ENCODE results near the gene BCL2A1. TPM values are rescaled to one million over a fixed set of nuclear protein-coding genes. Genes with fewer than 3 reads are reported as not detected.
"Not testable (repeated sequence)": the region's sequence is repeated elsewhere in the genome, so short reads cannot be mapped to it uniquely, and the experiment has no call there.

Gene BCL2A1
- total RNA-seq, 2 donors from 2014 or later: not detected

DNA sequence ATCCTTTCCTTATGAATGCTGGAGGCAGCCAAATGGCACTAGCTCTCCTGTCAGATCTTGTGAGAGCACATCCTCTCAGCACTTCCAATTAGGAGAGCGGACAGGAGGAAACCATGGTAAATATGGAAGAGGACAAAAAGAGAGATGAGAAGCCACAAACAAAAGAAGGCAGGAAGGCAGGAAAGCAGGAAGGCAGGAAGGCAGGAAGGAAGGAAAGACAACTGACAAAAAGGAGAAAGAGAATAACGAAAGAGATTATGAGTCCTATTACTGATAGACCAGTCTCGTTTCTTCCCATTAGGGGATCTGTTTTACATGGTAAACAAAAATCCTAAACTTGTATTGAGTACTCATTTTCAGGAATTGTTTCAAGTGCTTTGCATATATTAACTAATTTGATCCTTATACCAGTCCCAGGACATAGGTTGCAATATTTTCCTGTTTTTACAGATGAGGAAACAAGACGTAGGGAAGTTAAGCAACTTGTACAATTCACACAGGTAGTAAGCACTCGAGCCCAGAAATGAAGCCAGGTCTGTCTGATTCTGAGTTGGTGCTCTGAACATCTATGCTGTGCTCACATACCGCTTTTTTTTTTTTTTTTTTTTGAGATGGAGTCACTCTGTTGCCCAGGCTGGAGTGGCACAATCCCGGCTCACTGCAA is 4.2 kb downstream of the BCL2A1 start:
- Histone ChIP-seq H3K27me3 (ENCODE audit: control insufficient read depth, insufficient read depth, low read length, poor library complexity, severe bottlenecking) (no peaks in the 10 kb centered on the region), H3K4me3 (ENCODE audit: low read length) (no peak overlapping the region), H3K9ac (ENCODE audit: extremely low read depth, low read length, poor library complexity, severe bottlenecking) (no peak overlapping the region), H3K27ac (ENCODE audit: low read depth, low read length) (no peak overlapping the region), H3K9me3 (ENCODE audit: control insufficient read depth, low read length) (no peaks in the 10 kb centered on the region), H3K36me3 (ENCODE audit: control insufficient read depth, insufficient read depth, low read length) (no peaks in the 10 kb centered on the region), H3K4me1 (ENCODE audit: control insufficient read depth, insufficient read depth, low read length) (no peaks in the 10 kb centered on the region)
- Mint-ChIP-seq H3K27me3 (ENCODE audit: insufficient read depth) (no peaks in the 10 kb centered on the region), H3K4me3 (no peak overlapping the region), H3K27ac (no peak overlapping the region), H3K9me3 (no peaks in the 10 kb centered on the region), H3K4me1 (no peaks in the 10 kb centered on the region), H3K36me3 (ENCODE audit: low read depth) (no peaks in the 10 kb centered on the region)
- WGBS, 2 experiments (ENCODE audit: insufficient coverage in 1 of 2, insufficient read length in 1 of 2): 94 to 96% methylated on average over 7 of the region's 7 CpGs
- no peak for TF ChIP-seq CTCF (conservative IDR thresholded peaks at IDR 0.05)
- no peak for DNase-seq

DNA sequence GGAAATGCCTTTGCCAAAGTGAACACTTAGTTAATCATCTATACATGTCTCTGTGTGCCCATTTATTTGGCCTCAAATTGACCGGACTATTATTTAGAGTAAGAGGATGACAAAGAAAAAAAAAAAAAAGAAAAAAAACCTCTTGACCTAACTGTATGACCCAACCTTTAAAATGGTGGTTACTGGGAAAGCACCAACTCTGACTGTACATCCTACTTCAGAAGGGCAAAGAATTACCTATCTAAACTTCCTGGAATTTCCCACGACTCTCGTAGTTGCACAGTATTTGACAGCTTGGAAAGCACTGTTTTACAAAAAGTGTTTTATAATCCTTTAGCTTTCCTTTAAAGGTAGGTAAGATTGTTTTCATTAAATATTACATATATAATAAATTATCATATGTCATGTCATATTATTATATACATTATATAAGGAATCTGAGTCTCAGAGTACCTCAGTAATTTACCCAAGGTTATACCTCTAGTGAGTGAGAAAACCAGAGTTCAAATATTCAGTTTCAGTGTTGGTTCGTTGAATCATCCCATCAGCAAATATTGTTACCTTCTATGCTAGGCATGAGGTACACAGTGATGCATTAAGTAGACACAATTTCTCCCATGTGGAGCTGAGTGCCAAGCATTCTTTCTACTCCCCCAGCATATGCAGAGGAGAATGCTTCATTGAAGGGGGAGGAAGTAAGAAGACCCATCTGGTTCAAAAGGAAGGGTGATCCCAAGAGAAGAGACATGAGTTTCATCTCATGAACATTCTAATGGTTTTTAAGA is 5.0 kb downstream of the BCL2A1 start:
- WGBS, 2 experiments (ENCODE audit: insufficient coverage in 1 of 2, insufficient read length in 1 of 2): 87% methylated on average over 3 of the region's 4 CpGs; no CpG with 5 or more reads in 1 of the 2 experiments
- no peak for TF ChIP-seq CTCF (conservative IDR thresholded peaks at IDR 0.05)
- Histone ChIP-seq H3K4me1 (ENCODE audit: control insufficient read depth, insufficient read depth, low read length) (no peaks in the 10 kb centered on the region), H3K9me3 (ENCODE audit: control insufficient read depth, low read length) (no peaks in the 10 kb centered on the region), H3K9ac (ENCODE audit: extremely low read depth, low read length, poor library complexity, severe bottlenecking) (no peak overlapping the region), H3K27ac (ENCODE audit: low read depth, low read length) (no peak overlapping the region), H3K27me3 (ENCODE audit: control insufficient read depth, insufficient read depth, low read length, poor library complexity, severe bottlenecking) (no peaks in the 10 kb centered on the region), H3K36me3 (ENCODE audit: control insufficient read depth, insufficient read depth, low read length) (no peaks in the 10 kb centered on the region), H3K4me3 (ENCODE audit: low read length) (no peak overlapping the region)
- no peaks in the 10 kb centered on the region for H3K36me3 Mint-ChIP-seq (ENCODE audit: low read depth)
- H3K4me1 Mint-ChIP-seq: no peaks in the 10 kb centered on the region
- H3K4me3 Mint-ChIP-seq: no peak overlapping the region
- no peak overlapping the region for H3K27ac Mint-ChIP-seq
- H3K9me3 Mint-ChIP-seq: no peaks in the 10 kb centered on the region
- H3K27me3 Mint-ChIP-seq (ENCODE audit: insufficient read depth): no peaks in the 10 kb centered on the region
- DNase-seq: no peak

DNA sequence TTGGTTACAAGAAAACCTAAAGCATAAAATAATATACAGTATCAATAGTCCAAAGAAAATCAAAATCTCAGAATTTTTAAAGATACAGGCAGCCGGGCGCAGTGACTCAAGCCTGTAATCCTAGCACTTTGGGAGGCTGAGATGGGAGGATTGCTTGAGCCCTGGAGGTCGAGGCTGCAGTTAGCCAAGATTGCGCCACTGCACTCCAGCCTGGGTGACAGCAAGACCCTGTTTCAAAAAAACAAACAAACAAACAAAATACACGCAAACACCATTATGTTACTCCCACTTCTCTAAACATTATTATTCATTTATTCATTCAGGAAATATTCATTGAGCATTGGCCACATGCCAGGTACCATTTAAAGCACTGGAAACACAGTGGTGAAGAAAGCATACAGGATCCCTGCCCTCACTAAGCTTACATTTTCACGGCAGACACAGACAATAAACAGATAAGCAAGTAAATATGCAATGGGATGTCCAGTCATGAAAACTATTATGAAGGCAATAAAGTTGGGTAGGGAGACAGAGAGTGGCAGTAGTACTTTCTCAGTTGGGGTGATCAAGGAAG is 6.7 kb downstream of the BCL2A1 start:
- no peak for DNase-seq
- H3K4me3 Mint-ChIP-seq: no peak overlapping the region
- Histone ChIP-seq H3K27ac (ENCODE audit: low read depth, low read length) (no peak overlapping the region), H3K4me3 (ENCODE audit: low read length) (no peak overlapping the region), H3K27me3 (ENCODE audit: control insufficient read depth, insufficient read depth, low read length, poor library complexity, severe bottlenecking) (no peaks in the 10 kb centered on the region), H3K36me3 (ENCODE audit: control insufficient read depth, insufficient read depth, low read length) (no peaks in the 10 kb centered on the region), H3K4me1 (ENCODE audit: control insufficient read depth, insufficient read depth, low read length) (no peaks in the 10 kb centered on the region), H3K9ac (ENCODE audit: extremely low read depth, low read length, poor library complexity, severe bottlenecking) (no peak overlapping the region), H3K9me3 (ENCODE audit: control insufficient read depth, low read length) (no peaks in the 10 kb centered on the region)
- H3K27ac Mint-ChIP-seq: no peak overlapping the region
- no peaks in the 10 kb centered on the region for H3K36me3 Mint-ChIP-seq (ENCODE audit: low read depth)
- whole genome bisulfite sequencing, 2 experiments (ENCODE audit: insufficient coverage in 1 of 2, insufficient read length in 1 of 2): 94% methylated on average over 6 of the region's 6 CpGs
- no peaks in the 10 kb centered on the region for H3K27me3 Mint-ChIP-seq (ENCODE audit: insufficient read depth)
- no peak for TF ChIP-seq CTCF (conservative IDR thresholded peaks at IDR 0.05)
- no peaks in the 10 kb centered on the region for H3K4me1 Mint-ChIP-seq
- H3K9me3 Mint-ChIP-seq: no peaks in the 10 kb centered on the region

GRCh38 chr15:79962921-79963320 is 8.1 kb downstream of the BCL2A1 start:
- not testable (repeated sequence) for DNase-seq; H3K4me3 Mint-ChIP-seq; H3K4me1 Mint-ChIP-seq; H3K27me3 ChIP-seq (ENCODE audit: control insufficient read depth, insufficient read depth, low read length, poor library complexity, severe bottlenecking); H3K9ac ChIP-seq (ENCODE audit: extremely low read depth, low read length, poor library complexity, severe bottlenecking); H3K27ac Mint-ChIP-seq; H3K9me3 Mint-ChIP-seq; H3K9me3 ChIP-seq (ENCODE audit: control insufficient read depth, low read length); H3K36me3 Mint-ChIP-seq (ENCODE audit: low read depth); H3K4me3 ChIP-seq (ENCODE audit: low read length); H3K27me3 Mint-ChIP-seq (ENCODE audit: insufficient read depth); H3K27ac ChIP-seq (ENCODE audit: low read depth, low read length); H3K36me3 ChIP-seq (ENCODE audit: control insufficient read depth, insufficient read depth, low read length); H3K4me1 ChIP-seq (ENCODE audit: control insufficient read depth, insufficient read depth, low read length)
- WGBS, 2 experiments (ENCODE audit: insufficient coverage in 1 of 2, insufficient read length in 1 of 2): 83 to 94% methylated on average over 3 to 10 of the region's 11 CpGs

All from endodermal cell (in vitro differentiated cells).